ENCODE measurements around the gene ZSCAN5A.

- TF ChIP-seq EZH2phosphoT487 (IDR thresholded peaks at IDR 0.05; ENCODE audit: insufficient read depth, low read depth) (no peak), EZH2 (IDR thresholded peaks at IDR 0.05; ENCODE audit: insufficient read depth, poor library complexity, severe bottlenecking) (no peak)
These were observed 13.5 kb downstream of the ZSCAN5A start for GRCh38 chr19:56301155-56301554.

All from GM23248 (cell line).